Right ventricle myocardium superior (tissue), 1 donor: ENCODE measurements around the gene BMAL2. TPM values are rescaled to one million over a fixed set of nuclear protein-coding genes. Genes with fewer than 3 reads are reported as not detected.
A peak's percentile ranks its signal among the peaks of the same experiment; 100 is the strongest.

Experiments used
- ATAC-seq: fragments of 200-7000 bp; cut with Tn5 transposase; one replicate; pipeline ENCODE4 v1.9.1; 2020; ENCODE audit warnings: mild to moderate bottlenecking; ENCODE audit not compliant: poor library complexity
- DNase-seq: peaks from one replicate; pipeline ENCODE4 v3.0.0-alpha.2; 2020
- intact Hi-C: fragments of 100-400 bp; cut with DNase I; formaldehyde crosslinking; loops from one replicate; pipeline ENCODE4 v1.11.2; 2022
- long read RNA-seq: library from polyadenylated mRNA; unstranded; transcript quantifications from one replicate; pipeline ENCODE4 v2.0.0, GENCODE V29; 2021
- total RNA-seq: library from RNA; stranded (reverse); fragmentation: NEBNext Ultra II Directional; extraction: Animal tissue kit (Norgen Biotek cat#: 25700); gene quantifications from one replicate; pipeline ENCODE4 v1.2.1, GENCODE V29; 2021
- donor health status: DM: no; HTN: yes; CAD: no; lungs with severe emphysema.

BMAL2 gene, protein sequence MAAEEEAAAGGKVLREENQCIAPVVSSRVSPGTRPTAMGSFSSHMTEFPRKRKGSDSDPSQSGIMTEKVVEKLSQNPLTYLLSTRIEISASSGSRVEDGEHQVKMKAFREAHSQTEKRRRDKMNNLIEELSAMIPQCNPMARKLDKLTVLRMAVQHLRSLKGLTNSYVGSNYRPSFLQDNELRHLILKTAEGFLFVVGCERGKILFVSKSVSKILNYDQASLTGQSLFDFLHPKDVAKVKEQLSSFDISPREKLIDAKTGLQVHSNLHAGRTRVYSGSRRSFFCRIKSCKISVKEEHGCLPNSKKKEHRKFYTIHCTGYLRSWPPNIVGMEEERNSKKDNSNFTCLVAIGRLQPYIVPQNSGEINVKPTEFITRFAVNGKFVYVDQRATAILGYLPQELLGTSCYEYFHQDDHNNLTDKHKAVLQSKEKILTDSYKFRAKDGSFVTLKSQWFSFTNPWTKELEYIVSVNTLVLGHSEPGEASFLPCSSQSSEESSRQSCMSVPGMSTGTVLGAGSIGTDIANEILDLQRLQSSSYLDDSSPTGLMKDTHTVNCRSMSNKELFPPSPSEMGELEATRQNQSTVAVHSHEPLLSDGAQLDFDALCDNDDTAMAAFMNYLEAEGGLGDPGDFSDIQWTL
- 1.1 TPM for total RNA-seq
- long read RNA-seq = 0 reads

- intact Hi-C loops = loop anchor here (10.0 kb wide), 1 partner anchor 322 kb away; no protein-coding TSS in a partner anchor
- peak; percentile 57 for DNase-seq
- ATAC-seq = peak; percentile 84
Observed at GRCh38 chr12:27332714-27333402, at the start of gene BMAL2. BMAL2 (plus strand) TSS chr12:27332836; CDS start chr12:27333073, 237 bp downstream.

DNA sequence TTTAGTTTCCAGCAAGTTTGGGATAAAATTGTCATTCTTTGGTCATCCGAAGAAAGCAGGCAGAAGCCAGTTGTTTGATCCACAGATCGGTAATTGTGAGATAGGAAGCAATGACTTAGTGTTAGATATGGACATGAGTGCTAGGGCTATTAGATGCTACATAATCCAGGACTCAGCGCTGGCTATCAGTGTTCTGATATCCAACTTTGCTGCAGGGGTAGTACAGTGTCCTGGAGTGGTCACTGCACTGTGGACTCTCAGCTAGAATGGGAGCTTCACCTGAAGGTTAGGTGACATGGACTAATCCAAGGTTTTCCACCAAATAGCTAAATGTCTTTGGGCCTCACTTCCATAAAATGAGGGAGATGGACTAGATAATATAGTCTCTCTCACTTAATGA, 48.6 kb upstream of the BMAL2 start:
- intact Hi-C loops = no loop called here
- ATAC-seq (no peak), DNase-seq (no peak)

- no peak for DNase-seq
- peak; percentile 28 for ATAC-seq
- intact Hi-C loops = no loop called here
Observed at GRCh38 chr12:27284751-27285150, 47.9 kb upstream of the BMAL2 start.

GRCh38 chr12:27285403-27285802, 47.2 kb upstream of the BMAL2 start:
- no peak for ATAC-seq
- intact Hi-C loops = no loop called here
- no peak for DNase-seq

DNA sequence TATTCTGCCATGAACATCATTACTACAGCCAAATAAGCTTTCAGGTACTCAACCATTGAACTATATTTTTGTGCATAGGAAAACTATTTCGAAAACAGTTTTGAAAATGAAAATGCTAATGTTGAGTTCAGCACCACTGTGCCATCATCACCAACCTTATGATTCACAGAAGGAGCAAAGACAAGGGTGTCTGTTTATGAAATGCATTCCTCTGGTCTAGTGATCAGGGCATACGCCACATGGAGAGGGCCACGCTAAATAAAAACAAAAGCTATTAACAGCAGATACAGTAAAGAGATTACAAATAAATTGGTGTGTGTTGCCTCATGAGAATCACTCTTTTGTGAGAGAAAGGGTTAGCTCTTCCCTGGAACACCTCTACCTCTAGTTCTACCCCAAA, 43.2 kb upstream of the BMAL2 start:
- intact Hi-C loops = no loop called here
- DNase-seq = no peak
- ATAC-seq = no peak

DNA sequence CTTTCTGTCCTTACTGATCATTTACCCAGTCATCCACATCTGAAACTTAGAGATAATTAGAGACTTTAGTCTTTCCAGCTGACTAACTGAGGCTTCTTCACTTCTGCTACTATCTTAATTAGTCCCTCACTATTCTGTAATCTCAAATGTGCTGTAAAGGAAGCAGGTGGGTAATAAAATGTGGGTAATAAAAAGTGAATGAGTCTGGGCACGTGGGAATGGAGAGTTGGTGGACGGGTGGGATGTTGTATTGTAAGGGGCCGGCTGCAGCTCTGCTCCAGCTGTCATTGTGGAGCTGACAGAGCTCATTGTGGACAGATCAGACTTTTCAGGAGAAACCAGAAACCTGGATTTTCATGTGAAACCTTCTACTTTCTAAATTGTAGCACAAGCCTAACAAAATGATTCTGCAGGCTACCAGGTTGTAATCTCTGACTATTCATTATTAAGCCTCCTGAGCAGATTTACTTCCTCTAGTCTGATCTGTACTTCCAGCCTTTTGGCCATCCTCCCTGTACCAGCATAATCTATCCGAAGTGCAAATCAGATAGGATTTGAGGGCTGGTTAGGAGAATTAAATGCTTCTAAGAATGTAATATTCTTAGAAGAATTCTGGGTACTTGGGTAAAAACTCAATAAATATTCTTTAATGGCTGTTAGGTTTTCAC, 42.0 kb upstream of the BMAL2 start:
- intact Hi-C loops = loop anchor here (2.0 kb wide), 1 partner anchor 18 kb away; no protein-coding TSS in a partner anchor

DNA sequence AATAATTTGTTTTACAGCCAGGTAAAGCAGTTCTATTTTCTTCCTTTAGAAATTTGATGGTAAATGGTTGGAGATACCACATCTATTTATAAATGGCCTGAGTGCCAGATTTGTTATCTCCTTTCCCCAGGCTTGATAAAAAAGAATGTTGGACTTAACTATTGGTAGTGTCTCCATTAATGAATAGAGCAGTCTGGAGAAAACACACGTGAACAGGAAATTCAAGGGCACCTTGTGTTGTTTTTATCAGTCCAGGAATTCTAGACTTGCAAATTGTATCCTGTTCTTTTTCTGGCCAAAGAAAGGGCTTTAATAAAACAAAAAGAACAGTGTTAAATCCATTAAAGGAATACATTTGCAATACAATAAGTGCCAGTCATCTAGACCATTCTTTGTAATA, 40.8 kb upstream of the BMAL2 start:
- ATAC-seq (peak; percentile 64), DNase-seq (no peak)
- intact Hi-C loops = loop anchor here (2.0 kb wide), 1 partner anchor 19 kb away; no protein-coding TSS in a partner anchor

More for the DNA sequence above, 42.0 kb upstream of the BMAL2 start:
- no peak for DNase-seq
- ATAC-seq = no peak

GRCh38 chr12:27292718-27293117, 39.9 kb upstream of the BMAL2 start:
- DNase-seq (no peak), ATAC-seq (no peak)
- intact Hi-C loops = no loop called here

GRCh38 chr12:27293463-27293862, 39.2 kb upstream of the BMAL2 start:
- intact Hi-C loops = no loop called here
- peak; percentile 43 for DNase-seq
- ATAC-seq = peak; percentile 40

DNA sequence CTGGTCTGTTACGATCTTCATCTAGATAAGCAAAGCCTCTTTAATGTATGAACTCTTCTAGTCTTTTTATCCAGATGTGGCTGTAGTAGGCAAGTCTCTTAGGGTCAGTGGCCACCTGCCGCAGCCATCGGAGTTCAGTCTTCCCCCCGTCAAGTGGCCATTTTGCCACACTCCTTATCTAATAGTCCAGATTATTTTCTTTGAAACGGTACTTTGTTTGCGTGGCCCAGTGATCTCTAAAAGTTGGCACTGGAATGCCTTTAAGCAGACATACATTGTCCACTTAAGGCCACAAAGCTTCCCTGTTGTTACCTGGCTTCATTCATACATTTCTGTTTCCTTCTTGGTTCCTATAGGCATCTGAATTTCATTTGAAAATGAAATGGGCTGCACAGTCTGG, 36.0 kb upstream of the BMAL2 start:
- ATAC-seq (no peak), DNase-seq (no peak)
- intact Hi-C loops = loop anchor here (5.0 kb wide), 1 partner anchor 49 kb away; no protein-coding TSS in a partner anchor

GRCh38 chr12:27297566-27297965, 35.1 kb upstream of the BMAL2 start:
- no peak for DNase-seq
- intact Hi-C loops = loop anchor here (5.0 kb wide), 1 partner anchor 50 kb away; no protein-coding TSS in a partner anchor
- no peak for ATAC-seq

- DNase-seq = no peak
- no peak for ATAC-seq
- intact Hi-C loops = loop anchor here (5.0 kb wide), 1 partner anchor 52 kb away; no protein-coding TSS in a partner anchor
Observed at GRCh38 chr12:27299102-27299501, 33.5 kb upstream of the BMAL2 start.

GRCh38 chr12:27300226-27300625, 32.4 kb upstream of the BMAL2 start:
- DNase-seq (no peak), ATAC-seq (no peak)
- intact Hi-C loops = no loop called here

GRCh38 chr12:27303139-27304111, 29.2 kb upstream of the BMAL2 start:
- DNase-seq (no peak), ATAC-seq (no peak)
- intact Hi-C loops = no loop called here

DNA sequence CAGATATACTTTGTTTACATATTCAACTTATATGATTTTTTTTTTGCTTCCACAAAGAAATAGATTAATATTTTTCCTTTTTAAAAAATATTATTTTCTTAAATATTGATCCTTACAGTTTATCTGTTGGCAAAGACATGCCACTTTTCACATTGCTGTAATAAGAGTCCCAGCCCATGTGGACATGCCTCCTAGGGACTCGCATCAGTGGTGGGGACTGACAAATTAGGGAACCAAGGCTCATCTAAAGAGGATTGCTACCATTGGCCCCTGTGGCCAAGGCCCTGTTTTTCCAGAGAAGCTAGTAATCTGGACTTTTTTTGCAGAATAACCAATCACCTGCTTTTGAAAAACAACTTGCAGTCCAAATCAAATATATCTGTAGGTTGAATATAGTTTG, 27.8 kb upstream of the BMAL2 start:
- ATAC-seq (peak; percentile 34), DNase-seq (no peak)
- intact Hi-C loops = loop anchor here (5.0 kb wide), 1 partner anchor 283 kb away; the partner anchor contains the start of gene MED21

DNA sequence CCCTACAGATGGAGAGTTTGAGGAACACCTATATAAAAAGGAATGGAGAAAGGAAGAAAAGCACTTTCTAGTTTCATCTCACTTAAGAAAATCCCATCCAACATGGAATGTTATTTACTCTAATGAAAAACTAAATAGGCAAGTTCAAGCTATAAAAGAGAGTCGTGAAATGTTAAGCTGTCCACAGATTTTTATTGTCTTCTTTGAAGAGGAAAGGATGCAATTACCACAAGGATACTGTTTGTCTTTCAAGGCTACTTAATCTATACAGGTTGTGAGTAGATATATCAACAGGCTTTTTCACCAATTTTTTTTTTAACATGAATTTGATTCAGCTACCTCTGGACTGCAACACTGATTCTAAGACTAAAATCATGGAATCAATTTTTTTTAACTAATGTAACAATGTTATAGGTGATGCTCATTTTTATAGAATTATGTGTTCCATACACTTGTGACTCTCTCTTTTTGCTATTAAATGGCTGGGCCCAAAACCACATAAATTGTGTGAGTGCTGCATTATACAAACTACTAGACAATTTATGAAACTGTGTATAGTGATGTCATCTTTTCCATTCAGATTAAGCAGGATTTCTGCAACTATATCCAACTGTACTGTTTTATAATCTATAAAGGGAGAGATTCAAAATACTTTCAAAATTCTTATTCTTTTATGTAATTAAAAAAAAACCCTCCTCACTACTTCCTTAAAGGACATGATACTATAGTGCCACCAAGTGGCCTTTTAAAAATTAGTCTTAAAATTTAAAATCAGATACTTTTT, 26.8 kb upstream of the BMAL2 start:
- no peak for DNase-seq

More for the DNA sequence above, 26.8 kb upstream of the BMAL2 start:
- intact Hi-C loops = loop anchor here (5.0 kb wide), 1 partner anchor 284 kb away; the partner anchor contains the start of gene MED21
- ATAC-seq = peak; percentile 49
